A673 (cell line): ENCODE data around the gene LYZL6. TPM values are rescaled to one million over a fixed set of nuclear protein-coding genes. Genes with fewer than 3 reads are reported as not detected.

Source experiments
- BruUV-seq: library from RNA; stranded (reverse); fragments of 400-500 nt; replicated peaks from 2 replicates; lab custom pipeline; 2021; lab: Mats Ljungman, UMichigan
- CTCF ChIA-PET: fragments of 300-600 bp; sonication (Branson Sonifier 250); formaldehyde crosslinking; loops from one replicate; lab custom pipeline; 2022; ENCODE audit warnings: antibody characterized with exemption; lab: Charles Lee
- POLR2A ChIA-PET: fragments of 300-600 bp; sonication (Branson Sonifier 250); formaldehyde crosslinking; loops from one replicate; lab custom pipeline; 2022; ENCODE audit warnings: antibody characterized with exemption; ENCODE audit not compliant: low non-redundant PET; lab: Charles Lee
- DNase-seq: peaks from one replicate; pipeline ENCODE4 v3.0.0-alpha.2; 2015; ENCODE audit warnings: low spot score
- H3K27ac ChIP-seq: fragments of 200-600 bp; sonication (generic); 2 replicates; pipeline ENCODE4 v1.5.1; 2016; ENCODE audit warnings: mixed run types, low read depth, mild to moderate bottlenecking, mixed read lengths, antibody characterized with exemption, low read length; ENCODE audit not compliant: poor library complexity, severe bottlenecking
- H3K27me3 ChIP-seq: fragments of 200-600 bp; sonication (generic); replicated peaks from 2 replicates; pipeline ENCODE4 v1.6.1; 2017; ENCODE audit warnings: mixed run types, low read depth, mild to moderate bottlenecking, mixed read lengths, antibody characterized with exemption, low read length; ENCODE audit not compliant: insufficient read depth, poor library complexity
- H3K36me3 ChIP-seq: fragments of 200-600 bp; sonication (generic); 2 replicates; pipeline ENCODE4 v1.6.1; 2016; ENCODE audit warnings: mixed run types, mild to moderate bottlenecking, mixed read lengths, antibody characterized with exemption, low read length; ENCODE audit not compliant: insufficient read depth, poor library complexity, severe bottlenecking
- H3K4me1 ChIP-seq: fragments of 200-600 bp; sonication (generic); 2 replicates; pipeline ENCODE4 v1.6.1; 2017; ENCODE audit warnings: mixed run types, mild to moderate bottlenecking, mixed read lengths, antibody characterized with exemption, low read length; ENCODE audit not compliant: insufficient read depth, poor library complexity, severe bottlenecking
- H3K4me3 ChIP-seq: fragments of 200-600 bp; sonication (generic); 2 replicates; pipeline ENCODE4 v1.5.1; 2016; ENCODE audit warnings: low read depth, mixed run types, mild to moderate bottlenecking, mixed read lengths, low read length; ENCODE audit not compliant: poor library complexity, severe bottlenecking
- H3K9me3 ChIP-seq: fragments of 200-600 bp; sonication (generic); 2 replicates; pipeline ENCODE4 v1.6.1; 2016; ENCODE audit warnings: mixed run types, low read depth, mild to moderate bottlenecking, mixed read lengths, antibody characterized with exemption, low read length; ENCODE audit not compliant: poor library complexity, severe bottlenecking
- EZH2 ChIP-seq: fragments of 200-600 bp; sonication (generic); IDR thresholded peaks from 2 replicates; pipeline ENCODE4 v1.6.1; 2017; ENCODE audit warnings: borderline replicate concordance, low read depth, mild to moderate bottlenecking, mixed read lengths, antibody characterized with exemption, low read length; ENCODE audit not compliant: poor library complexity, severe bottlenecking
- intact Hi-C: fragments of 100-400 bp; cut with micrococcal nuclease; formaldehyde crosslinking; loops from one replicate; pipeline ENCODE4 v1.10.0; 2022; ENCODE audit not compliant: unreplicated experiment
- total RNA-seq: library from RNA; stranded (reverse); gene quantifications from 2 replicates; pipeline ENCODE4 v1.2.3, GENCODE V29; 2021
- TF ChIP-seq, protein P1 (sequence below): fragments of 300-800, 200-600 bp; sonication (generic); conservative IDR thresholded peaks from 2 replicates; pipeline ENCODE4 v1.5.1; 2017; ENCODE audit warnings: low read depth, mild to moderate bottlenecking, antibody characterized with exemption, low read length, moderate library complexity, mixed read lengths

The LYZL6 gene
- total RNA-seq, 1 experiment from 2014 or later: not detected

DNA sequence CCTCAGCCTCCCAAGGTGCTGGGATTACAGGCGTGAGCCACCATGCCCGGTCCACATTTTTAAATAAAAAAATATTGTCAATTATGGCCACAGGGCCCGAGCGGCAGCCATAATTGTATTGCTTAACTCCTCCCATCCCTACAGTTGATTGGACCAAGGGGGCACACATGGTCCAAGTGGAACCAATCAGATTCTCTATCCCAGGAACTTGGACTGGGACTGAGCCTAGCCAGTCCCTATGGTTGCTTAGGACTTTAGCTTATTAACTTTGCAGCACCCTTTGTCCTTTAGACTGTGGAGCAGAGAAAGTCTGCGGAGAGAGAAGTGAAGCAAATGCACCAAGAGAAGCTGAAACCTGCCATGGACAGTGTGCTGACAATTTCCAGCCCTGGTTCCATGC is 7.5 kb downstream of the LYZL6 start:
- no peaks in the 10 kb centered on the region for H3K4me1 ChIP-seq
- CTCF ChIA-PET: no interaction called here
- intact Hi-C loops: no loop called here
- no peaks in the 10 kb centered on the region for H3K27me3 ChIP-seq
- no peak overlapping the region for H3K27ac ChIP-seq
- TF ChIP-seq EZH2: no peak
- TF ChIP-seq, protein P1, sequence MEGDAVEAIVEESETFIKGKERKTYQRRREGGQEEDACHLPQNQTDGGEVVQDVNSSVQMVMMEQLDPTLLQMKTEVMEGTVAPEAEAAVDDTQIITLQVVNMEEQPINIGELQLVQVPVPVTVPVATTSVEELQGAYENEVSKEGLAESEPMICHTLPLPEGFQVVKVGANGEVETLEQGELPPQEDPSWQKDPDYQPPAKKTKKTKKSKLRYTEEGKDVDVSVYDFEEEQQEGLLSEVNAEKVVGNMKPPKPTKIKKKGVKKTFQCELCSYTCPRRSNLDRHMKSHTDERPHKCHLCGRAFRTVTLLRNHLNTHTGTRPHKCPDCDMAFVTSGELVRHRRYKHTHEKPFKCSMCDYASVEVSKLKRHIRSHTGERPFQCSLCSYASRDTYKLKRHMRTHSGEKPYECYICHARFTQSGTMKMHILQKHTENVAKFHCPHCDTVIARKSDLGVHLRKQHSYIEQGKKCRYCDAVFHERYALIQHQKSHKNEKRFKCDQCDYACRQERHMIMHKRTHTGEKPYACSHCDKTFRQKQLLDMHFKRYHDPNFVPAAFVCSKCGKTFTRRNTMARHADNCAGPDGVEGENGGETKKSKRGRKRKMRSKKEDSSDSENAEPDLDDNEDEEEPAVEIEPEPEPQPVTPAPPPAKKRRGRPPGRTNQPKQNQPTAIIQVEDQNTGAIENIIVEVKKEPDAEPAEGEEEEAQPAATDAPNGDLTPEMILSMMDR: no peak
- POLR2A ChIA-PET: no interaction called here
- H3K9me3 ChIP-seq: no peaks in the 10 kb centered on the region
- BruUV-seq: no TSS peak
- H3K36me3 ChIP-seq: no peaks in the 10 kb centered on the region
- no peak overlapping the region for H3K4me3 ChIP-seq
- no peak for DNase-seq

DNA sequence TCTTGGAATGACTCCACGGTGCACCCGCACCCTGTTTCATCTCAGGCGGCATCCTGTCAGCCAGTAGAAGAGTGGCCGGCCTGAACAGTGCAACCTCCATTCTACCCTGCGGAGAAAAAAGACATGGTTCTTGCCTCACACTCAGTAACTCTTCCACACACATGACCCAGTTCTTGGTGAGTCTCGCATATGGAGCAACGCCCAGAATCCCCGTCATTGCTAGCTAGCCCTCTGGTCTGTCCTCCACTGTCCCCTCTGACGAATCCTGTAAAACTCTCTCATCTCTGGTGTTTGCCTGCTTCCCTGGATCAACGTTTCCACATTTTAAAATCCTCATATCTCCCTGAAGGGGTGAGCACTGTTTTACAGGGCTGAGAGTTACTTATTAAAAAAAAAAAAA is 8.8 kb downstream of the LYZL6 start:
- intact Hi-C loops: no loop called here
- H3K36me3 ChIP-seq: no peaks in the 10 kb centered on the region
- ChIA-PET POLR2A (no interaction called here), CTCF (interaction anchor here (0.7 kb wide), 1 partner anchor 13 kb away, joined by 3 read pairs; no protein-coding TSS in a partner anchor)
- BruUV-seq: no TSS peak
- no peak overlapping the region for H3K27ac ChIP-seq
- no peak overlapping the region for H3K4me3 ChIP-seq
- no peaks in the 10 kb centered on the region for H3K27me3 ChIP-seq
- no peaks in the 10 kb centered on the region for H3K4me1 ChIP-seq
- no peak for TF ChIP-seq EZH2
- TF ChIP-seq, protein P1: no peak
- DNase-seq: no peak
- H3K9me3 ChIP-seq: no peaks in the 10 kb centered on the region

DNA sequence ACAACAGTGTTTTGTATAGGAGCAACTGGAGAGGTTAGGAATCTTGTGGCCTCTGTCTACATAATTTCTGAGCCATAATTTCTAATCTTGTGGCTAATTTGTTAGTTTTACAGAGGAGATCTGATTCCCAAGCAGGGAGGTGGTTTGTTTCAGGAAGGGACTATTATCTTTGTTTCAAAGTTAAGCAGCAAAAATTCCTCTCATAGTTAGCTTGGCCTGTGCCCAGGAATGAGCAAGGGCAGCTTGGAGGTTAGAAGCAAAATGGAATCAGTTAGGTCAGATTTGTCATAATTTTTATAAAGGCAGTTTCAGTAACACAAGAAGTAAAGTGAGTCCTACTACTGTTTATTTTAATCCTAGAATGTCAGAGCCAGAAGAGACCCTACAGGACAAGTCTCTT is 10.9 kb downstream of the LYZL6 start:
- TF ChIP-seq EZH2: no peak
- TF ChIP-seq, protein P1: no peak

More for the DNA sequence above, 10.9 kb downstream of the LYZL6 start:
- POLR2A ChIA-PET: no interaction called here
- intact Hi-C loops: no loop called here
- Histone ChIP-seq H3K27me3 (no peaks in the 10 kb centered on the region), H3K4me3 (no peak overlapping the region), H3K4me1 (no peaks in the 10 kb centered on the region), H3K36me3 (no peaks in the 10 kb centered on the region), H3K9me3 (no peaks in the 10 kb centered on the region), H3K27ac (no peak overlapping the region)
- CTCF ChIA-PET: no interaction called here
- DNase-seq: no peak
- no TSS peak for BruUV-seq
